H1 (cell line): ENCODE results near the gene MGRN1. TPM values are rescaled to one million over a fixed set of nuclear protein-coding genes. Genes with fewer than 3 reads are reported as not detected.

ENCODE experiments used
- CTCF ChIA-PET: fragments of 300-600 bp; sonication (Branson Sonifier 250); formaldehyde crosslinking; loops from one replicate; lab custom pipeline; 2021; ENCODE audit not compliant: partially characterized antibody; lab: Charles Lee
- POLR2A ChIA-PET: fragments of 300-600 bp; sonication (Branson Sonifier 250); formaldehyde crosslinking; loops from one replicate; lab custom pipeline; 2021; ENCODE audit warnings: inconsistent platforms; ENCODE audit not compliant: partially characterized antibody; lab: Charles Lee
- DNase-seq, 2 experiments: peaks; one replicate each; pipeline versions ENCODE4 v3.0.0 to v3.0.0-alpha.2; 2010 to 2022; ENCODE audit warnings: low spot score in 2 of 2, low read depth in 1 of 2, mixed read lengths in 1 of 2
- FAIRE-seq: peaks from 2 replicates; lab custom pipeline; 2011; peaks lifted over from hg19 to GRCh38; lab: Jason Lieb, UNC
- H2AFZ ChIP-seq: 2 replicates; pipeline ENCODE4 v1.8.1; 2012; ENCODE audit warnings: low read length, inconsistent platforms
- H2AK5ac ChIP-seq: 2 replicates; pipeline ENCODE4 v1.6.1; 2013; ENCODE audit warnings: low read depth, low read length
- H2BK120ac ChIP-seq: replicated peaks from 2 replicates; pipeline ENCODE3; 2013; ENCODE audit warnings: low read depth, low read length, inconsistent platforms
- H2BK12ac ChIP-seq: 2 replicates; pipeline ENCODE4 v1.6.1; 2013; ENCODE audit warnings: low read depth, low read length
- H2BK15ac ChIP-seq: 2 replicates; pipeline ENCODE4 v1.6.1; 2013; ENCODE audit warnings: low read length
- H2BK20ac ChIP-seq: 2 replicates; pipeline ENCODE4 v1.6.1; 2013; ENCODE audit warnings: low read length
- H2BK5ac ChIP-seq: 2 replicates; pipeline ENCODE4 v1.6.1; 2013; ENCODE audit warnings: low read depth, low read length
- H3K14ac ChIP-seq: 2 replicates; pipeline ENCODE4 v1.6.1; 2013; ENCODE audit warnings: inconsistent platforms; ENCODE audit not compliant: insufficient read length
- H3K18ac ChIP-seq: 2 replicates; pipeline ENCODE4 v1.6.1; 2013; ENCODE audit warnings: low read length; ENCODE audit errors: extremely low read depth
- H3K23ac ChIP-seq: 2 replicates; pipeline ENCODE4 v1.6.1; 2013; ENCODE audit warnings: inconsistent platforms; ENCODE audit not compliant: insufficient read length
- H3K23me2 ChIP-seq: 2 replicates; pipeline ENCODE4 v1.6.1; 2013; ENCODE audit warnings: low read depth, low read length
- H3K27ac ChIP-seq: 2 replicates; pipeline ENCODE4 v1.6.1; 2011; ENCODE audit warnings: low read depth, low read length, inconsistent platforms
- H3K27me3 ChIP-seq, 4 experiments: replicated peaks in 1 of 4; 1 replicate in 1 of 4; 2 replicates in 3 of 4; pipeline versions ENCODE4 v1.6.1 to v1.8.1; 2011 to 2013; ENCODE audit warnings: low read length in 3 of 4, mild to moderate bottlenecking in 3 of 4, inconsistent platforms in 2 of 4, mixed read lengths in 2 of 4, moderate library complexity in 1 of 4; ENCODE audit not compliant: control insufficient read depth in 3 of 4, insufficient read depth in 3 of 4; ENCODE audit errors: extremely low read depth in 1 of 4
- H3K36me3 ChIP-seq, 4 experiments: 2 replicates each; pipeline versions ENCODE4 v1.6.1 to v1.8.1; 2011 to 2013; ENCODE audit warnings: mild to moderate bottlenecking in 4 of 4, low read length in 3 of 4, moderate library complexity in 2 of 4, control low read depth in 1 of 4, inconsistent platforms in 1 of 4; ENCODE audit not compliant: insufficient read depth in 4 of 4, control insufficient read depth in 2 of 4
- H3K4ac ChIP-seq: replicated peaks from 2 replicates; pipeline ENCODE3; 2013; ENCODE audit warnings: low read length, low read depth, mixed read lengths, inconsistent platforms; ENCODE audit not compliant: insufficient read length
- H3K4me1 ChIP-seq, 4 experiments: replicated peaks in 1 of 4; 1 replicate in 1 of 4; 2 replicates in 3 of 4; pipeline versions ENCODE4 v1.6.1 to v1.8.1; 2011 to 2013; ENCODE audit warnings: low read length in 3 of 4, inconsistent platforms in 2 of 4, mixed read lengths in 1 of 4; ENCODE audit not compliant: insufficient read depth in 4 of 4, control insufficient read depth in 3 of 4
- H3K4me2 ChIP-seq, 2 experiments: 2 replicates each; pipeline versions ENCODE4 v1.6.1 to v1.8.1; 2011 to 2013; ENCODE audit warnings: low read depth in 2 of 2, low read length in 2 of 2, control low read depth in 1 of 2, inconsistent platforms in 1 of 2, mild to moderate bottlenecking in 1 of 2; ENCODE audit not compliant: insufficient read depth in 1 of 2
- H3K4me3 ChIP-seq, 4 experiments: fragments of 200-600, 300-600 bp in 1 of 4; sonication (generic), shearing (Covaris generic), sonication (Bioruptor Twin) in 1 of 4; 2 replicates each; pipeline versions ENCODE4 v1.5.1 to v1.8.1; 2011 to 2016; ENCODE audit warnings: low read length in 4 of 4, low read depth in 3 of 4, control low read depth in 2 of 4, inconsistent platforms in 2 of 4, mild to moderate bottlenecking in 2 of 4, mixed read lengths in 1 of 4, moderate library complexity in 1 of 4; ENCODE audit not compliant: insufficient read depth in 2 of 4; ENCODE audit errors: extremely low read depth in 1 of 4
- H3K56ac ChIP-seq: replicated peaks from 2 replicates; pipeline ENCODE3; 2013; ENCODE audit warnings: low read depth, mild to moderate bottlenecking, mixed read lengths, low read length, inconsistent platforms; ENCODE audit not compliant: insufficient read length
- H3K79me1 ChIP-seq: 2 replicates; pipeline ENCODE4 v1.6.1; 2013; ENCODE audit warnings: low read depth, low read length, control low read depth
- H3K79me2 ChIP-seq, 2 experiments: 2 replicates each; pipeline versions ENCODE4 v1.6.1 to v1.8.1; 2012 to 2013; ENCODE audit warnings: low read length in 2 of 2, mild to moderate bottlenecking in 2 of 2, inconsistent platforms in 1 of 2; ENCODE audit not compliant: insufficient read depth in 2 of 2, control insufficient read depth in 1 of 2
- H3K9ac ChIP-seq, 4 experiments: replicated peaks in 1 of 4; 1 replicate in 1 of 4; 2 replicates in 3 of 4; pipeline versions ENCODE4 v1.6.1 to v1.8.1; 2011 to 2013; ENCODE audit warnings: low read depth in 3 of 4, low read length in 3 of 4, control low read depth in 2 of 4, mild to moderate bottlenecking in 2 of 4, moderate library complexity in 2 of 4, inconsistent platforms in 1 of 4; ENCODE audit errors: extremely low read depth in 1 of 4
- H3K9me3 ChIP-seq, 2 experiments: 2 replicates each; pipeline versions ENCODE4 v1.6.1 to v1.8.1; 2012 to 2013; ENCODE audit warnings: mild to moderate bottlenecking in 2 of 2, moderate library complexity in 2 of 2, control low read depth in 1 of 2, inconsistent platforms in 1 of 2, low read depth in 1 of 2, low read length in 1 of 2, mixed read lengths in 1 of 2; ENCODE audit not compliant: insufficient read depth in 2 of 2
- H4K20me1 ChIP-seq, 2 experiments: replicated peaks in 1 of 2; 2 replicates each; pipeline versions ENCODE3 to v1.8.1; 2011 to 2013; ENCODE audit warnings: inconsistent platforms in 2 of 2, low read length in 2 of 2, mild to moderate bottlenecking in 1 of 2; ENCODE audit not compliant: insufficient read depth in 2 of 2, control insufficient read depth in 1 of 2
- H4K5ac ChIP-seq: 2 replicates; pipeline ENCODE4 v1.6.1; 2013; ENCODE audit warnings: low read length, low read depth, mixed read lengths, inconsistent platforms; ENCODE audit not compliant: insufficient read length
- H4K8ac ChIP-seq: 2 replicates; pipeline ENCODE4 v1.8.0; 2013; ENCODE audit warnings: mild to moderate bottlenecking, moderate library complexity, low read length, inconsistent platforms; ENCODE audit not compliant: insufficient read depth; ENCODE audit errors: extremely low read depth
- H4K91ac ChIP-seq: replicated peaks from 2 replicates; pipeline ENCODE3; 2013; ENCODE audit warnings: low read length, mixed read lengths, inconsistent platforms; ENCODE audit not compliant: insufficient read length
- SRF ChIP-seq: IDR thresholded peaks from 2 replicates; pipeline ENCODE4 v1.6.1; 2011; ENCODE audit warnings: mild to moderate bottlenecking, low read depth, low read length, moderate library complexity
- WGBS, 2 experiments: shearing (Covaris generic) in 1 of 2; methylation state at CpG; one replicate each; pipeline versions ENCODE4 v1.1.6 to v1.1.7; 2013 to 2015; ENCODE audit warnings: low lambda C conversion rate in 2 of 2, mixed read lengths in 2 of 2, inconsistent platforms in 1 of 2, low coverage in 1 of 2, missing lambda C conversion rate in 1 of 2; ENCODE audit not compliant: insufficient replicate concordance in 2 of 2, insufficient coverage in 1 of 2, insufficient read length in 1 of 2; ENCODE audit errors: extremely low coverage in 1 of 2, missing lambda C conversion rate in 1 of 2; 5-methylcytosine and 5-hydroxymethylcytosine counted together
- polyA plus RNA-seq, 7 experiments: library from polyadenylated mRNA; depleted of rRNA in 3 of 7; stranded (reverse) in 5 of 7; unstranded in 2 of 7; fragments of >200 nt in 5 of 7; fragments of 200-250 nt in 2 of 7; gene quantifications; 1 replicate in 5 of 7; 2 replicates in 1 of 7; 4 replicates in 1 of 7; pipeline versions ENCODE4 v1.2.1 to v1.2.3, GENCODE V29; 2011 to 2013; ENCODE audit warnings: missing spikeins in 2 of 7, mixed read lengths in 2 of 7
- total RNA-seq: library from RNA; stranded (reverse); fragmentation: NEBNext Ultra II Directional; extraction: Animal tissue kit (Norgen Biotek cat#: 25700); gene quantifications from 2 replicates; pipeline ENCODE4 v1.2.1, GENCODE V29; 2021

Gene MGRN1
- total and polyA plus RNA-seq, 2 of the 8 experiments (the other 6 are each of a cell fraction or from before 2014, with no cell fraction given): 15.0 to 82.3 TPM

DNA sequence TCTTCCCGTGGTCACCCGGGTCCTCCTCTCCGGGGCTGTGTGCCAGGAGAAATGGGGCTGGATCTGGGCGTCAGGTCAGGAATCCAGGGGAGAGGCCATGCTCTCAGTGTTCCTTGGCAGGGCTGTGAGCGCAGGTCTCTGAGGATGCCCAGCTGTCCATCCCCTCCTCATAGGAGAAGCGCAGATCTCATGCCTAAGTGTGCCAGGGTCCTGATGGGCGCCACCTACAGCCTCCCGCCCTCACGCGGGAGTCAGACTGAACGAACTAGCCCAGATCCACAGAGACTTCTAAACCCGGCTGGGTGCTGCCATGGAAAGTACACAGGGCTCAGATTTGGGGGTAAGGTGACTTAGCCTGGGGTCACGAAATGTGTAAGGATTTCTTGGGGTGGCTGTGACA lies 24.3 kb downstream of the MGRN1 start:
- Histone ChIP-seq H2AK5ac (no peak overlapping the region), H3K18ac (no peak overlapping the region), H3K9ac (no peak overlapping the region), H4K8ac (no peak overlapping the region), H3K27ac (no peak overlapping the region), H3K56ac (no peak overlapping the region), H2BK20ac (no peak overlapping the region), H4K20me1 (peaks cover 5 to 13% of the 10 kb centered on the region in 2 experiments), H4K91ac (no peak overlapping the region), H3K4ac (no peak overlapping the region), H3K9me3 (no peaks in the 10 kb centered on the region), H3K4me3 (no peak overlapping the region), H3K14ac (no peak overlapping the region), H3K79me1 (peaks cover 18% of the 10 kb centered on the region), H3K23ac (no peak overlapping the region), H2BK5ac (no peak overlapping the region), H3K79me2 (peaks cover 0 to 34% of the 10 kb centered on the region in 2 experiments; a peak in 2 of 4 replicates), H4K5ac (no peak overlapping the region), H2BK120ac (no peak overlapping the region), H3K4me2 (no peak overlapping the region), H2BK12ac (no peak overlapping the region), H3K4me1 (peaks cover 0 to 2% (median 0%) of the 10 kb centered on the region in 4 experiments; a peak in 2 of 7 replicates), H3K23me2 (no peaks in the 10 kb centered on the region), H2AFZ (no peak overlapping the region), H2BK15ac (no peak overlapping the region), H3K36me3 (peaks cover 0 to 11% (median 7%) of the 10 kb centered on the region in 4 experiments; a peak in 6 of 8 replicates), H3K27me3 (no peaks in the 10 kb centered on the region)
- TF ChIP-seq SRF: no peak
- POLR2A ChIA-PET: no interaction called here
- no peak for FAIRE-seq
- CTCF ChIA-PET: interaction anchor here (1.4 to 2.9 kb wide), 7 partner anchors 12 to 56 kb away, joined by 3 to 49 read pairs (median 10); partner anchors contain the start of gene MGRN1
- DNase-seq: no peak
- 83% methylated on average over 11 of the region's 13 CpGs; no CpG with 5 or more reads in 1 of the 2 experiments for WGBS, 2 experiments
